H9 (cell line): ENCODE data around the gene SLC30A1. TPM values are rescaled to one million over a fixed set of nuclear protein-coding genes. Genes with fewer than 3 reads are reported as not detected.

Source experiments
- DNase-seq: peaks from one replicate; pipeline ENCODE4 v3.0.0-alpha.2; 2017
- H2AFZ ChIP-seq: one replicate; pipeline ENCODE4 v1.6.1; 2013; ENCODE audit warnings: mild to moderate bottlenecking, low read length, control low read depth, moderate library complexity
- H2AK5ac ChIP-seq: 2 replicates; pipeline ENCODE4 v1.6.1; 2013; ENCODE audit warnings: low read length, control low read depth, mixed read lengths; ENCODE audit not compliant: insufficient read length
- H2BK120ac ChIP-seq: one replicate; pipeline ENCODE4 v1.6.1; 2013; ENCODE audit warnings: low read depth, mild to moderate bottlenecking, low read length, control low read depth, inconsistent platforms; ENCODE audit not compliant: poor library complexity, severe bottlenecking
- H2BK12ac ChIP-seq: 2 replicates; pipeline ENCODE4 v1.6.1; 2013; ENCODE audit warnings: low read length, control low read depth, mixed read lengths, low read depth; ENCODE audit not compliant: insufficient read length
- H2BK15ac ChIP-seq: 2 replicates; pipeline ENCODE4 v1.6.1; 2013; ENCODE audit warnings: low read depth, low read length, control low read depth
- H2BK20ac ChIP-seq: one replicate; pipeline ENCODE4 v1.6.1; 2013; ENCODE audit warnings: low read depth, mild to moderate bottlenecking, low read length, control low read depth, inconsistent platforms; ENCODE audit not compliant: poor library complexity, severe bottlenecking
- H2BK5ac ChIP-seq: 2 replicates; pipeline ENCODE4 v1.6.1; 2013; ENCODE audit warnings: low read length, control low read depth, mixed read lengths; ENCODE audit not compliant: insufficient read length
- H3K14ac ChIP-seq: 2 replicates; pipeline ENCODE4 v1.6.1; 2013; ENCODE audit warnings: low read length, control low read depth; ENCODE audit not compliant: insufficient read depth
- H3K18ac ChIP-seq: 2 replicates; pipeline ENCODE4 v1.6.1; 2013; ENCODE audit warnings: low read depth, mild to moderate bottlenecking, mixed read lengths, low read length, control low read depth; ENCODE audit not compliant: insufficient read length
- H3K23ac ChIP-seq: 2 replicates; pipeline ENCODE4 v1.6.1; 2013; ENCODE audit warnings: low read length, control low read depth, mixed read lengths, low read depth; ENCODE audit not compliant: insufficient read length
- H3K23me2 ChIP-seq: 2 replicates; pipeline ENCODE4 v1.6.1; 2013; ENCODE audit warnings: low read depth, mild to moderate bottlenecking, mixed read lengths, low read length, control low read depth; ENCODE audit not compliant: insufficient read length, poor library complexity, severe bottlenecking
- H3K27ac ChIP-seq: 2 replicates; pipeline ENCODE4 v1.5.1; 2013; ENCODE audit warnings: low read length, control low read depth, mixed read lengths, low read depth; ENCODE audit not compliant: insufficient read length
- H3K27me3 ChIP-seq: 2 replicates; pipeline ENCODE4 v1.6.1; 2013; ENCODE audit warnings: low read length, control low read depth, inconsistent platforms; ENCODE audit not compliant: insufficient read depth
- H3K4ac ChIP-seq: 2 replicates; pipeline ENCODE4 v1.6.1; 2013; ENCODE audit warnings: low read depth, mild to moderate bottlenecking, control low read depth, inconsistent platforms, low read length, moderate library complexity
- H3K4me1 ChIP-seq: 2 replicates; pipeline ENCODE4 v1.6.1; 2013; ENCODE audit warnings: low read length, control low read depth, inconsistent platforms; ENCODE audit not compliant: insufficient read depth
- H3K4me2 ChIP-seq: 2 replicates; pipeline ENCODE4 v1.6.1; 2013; ENCODE audit warnings: low read length, control low read depth, mixed read lengths; ENCODE audit not compliant: insufficient read length, insufficient read depth
- H3K56ac ChIP-seq: 2 replicates; pipeline ENCODE4 v1.6.1; 2013; ENCODE audit warnings: low read depth, mild to moderate bottlenecking, mixed read lengths, low read length, control low read depth; ENCODE audit not compliant: insufficient read length
- H3K79me1 ChIP-seq: 2 replicates; pipeline ENCODE4 v1.6.1; 2013; ENCODE audit warnings: low read depth, mild to moderate bottlenecking, moderate library complexity, low read length, control low read depth, inconsistent platforms; ENCODE audit not compliant: insufficient read depth, poor library complexity, severe bottlenecking
- H3K79me2 ChIP-seq: 2 replicates; pipeline ENCODE4 v1.6.1; 2013; ENCODE audit warnings: low read length, control low read depth, inconsistent platforms; ENCODE audit not compliant: insufficient read depth
- H3K9ac ChIP-seq: 2 replicates; pipeline ENCODE4 v1.6.1; 2013; ENCODE audit warnings: low read length, control low read depth, mixed read lengths; ENCODE audit not compliant: insufficient read length; ENCODE audit errors: extremely low read depth
- H3K9me3 ChIP-seq: one replicate; pipeline ENCODE4 v1.6.1; 2013; ENCODE audit warnings: low read depth, low read length, inconsistent platforms; ENCODE audit not compliant: control insufficient read depth
- H3T11ph ChIP-seq: one replicate; pipeline ENCODE4 v1.6.1; 2013; ENCODE audit warnings: mild to moderate bottlenecking, low read length, control low read depth, inconsistent platforms
- H4K20me1 ChIP-seq: one replicate; pipeline ENCODE4 v1.6.1; 2013; ENCODE audit not compliant: control insufficient read depth, insufficient read length, insufficient read depth
- H4K5ac ChIP-seq: 2 replicates; pipeline ENCODE4 v1.6.1; 2013; ENCODE audit warnings: low read depth, mild to moderate bottlenecking, mixed read lengths, low read length, control low read depth; ENCODE audit not compliant: insufficient read length
- H4K8ac ChIP-seq: replicated peaks from 2 replicates; pipeline ENCODE4 v1.6.1; 2013; ENCODE audit warnings: low read length, control low read depth, mixed read lengths, low read depth; ENCODE audit not compliant: insufficient read length
- H4K91ac ChIP-seq: 2 replicates; pipeline ENCODE4 v1.6.1; 2013; ENCODE audit warnings: low read depth, mild to moderate bottlenecking, moderate library complexity, mixed read lengths, low read length, control low read depth; ENCODE audit not compliant: insufficient read length
- H3K27ac Mint-ChIP-seq, 3 experiments: 2 replicates in 2 of 3; 3 replicates in 1 of 3; pipeline ENCODE4 v1.8.0; 2020 to 2021; ENCODE audit warnings: mixed read lengths in 3 of 3, mild to moderate bottlenecking in 1 of 3, moderate library complexity in 1 of 3
- H3K27me3 Mint-ChIP-seq: 2 replicates; pipeline ENCODE4 v1.8.0; 2021; ENCODE audit warnings: low read depth, mild to moderate bottlenecking, moderate library complexity, mixed read lengths
- H3K36me3 Mint-ChIP-seq, 3 experiments: 2 replicates in 2 of 3; 3 replicates in 1 of 3; pipeline ENCODE4 v1.8.0; 2020 to 2021; ENCODE audit warnings: low read depth in 3 of 3, mixed read lengths in 3 of 3; ENCODE audit not compliant: insufficient read depth in 1 of 3
- H3K4me1 Mint-ChIP-seq, 2 experiments: 2 replicates each; pipeline ENCODE4 v1.8.0; 2020; ENCODE audit warnings: mixed read lengths in 2 of 2
- H3K4me3 Mint-ChIP-seq, 2 experiments: 2 replicates in 1 of 2; 3 replicates in 1 of 2; pipeline ENCODE4 v1.8.0; 2020 to 2021; ENCODE audit warnings: mild to moderate bottlenecking in 2 of 2, mixed read lengths in 2 of 2, moderate library complexity in 1 of 2
- H3K9me3 Mint-ChIP-seq, 2 experiments: 2 replicates in 1 of 2; 3 replicates in 1 of 2; pipeline ENCODE4 v1.8.0; 2020; ENCODE audit warnings: mild to moderate bottlenecking in 2 of 2, mixed read lengths in 2 of 2, moderate library complexity in 1 of 2
- CTCF ChIP-seq: fragments of 200-600 bp; sonication (generic); conservative IDR thresholded peaks from 3 replicates; pipeline ENCODE4 v1.8.0; 2021; ENCODE audit warnings: antibody characterized with exemption, mild to moderate bottlenecking
- WGBS: extraction: QIAGEN DNeasy Blood & Tissue Kit; methylation state at CpG from one replicate; pipeline ENCODE4 v1.1.7; 2013; ENCODE audit warnings: missing lambda C conversion rate, low lambda C conversion rate, mixed read lengths; ENCODE audit not compliant: insufficient read length; ENCODE audit errors: extremely low coverage; 5-methylcytosine and 5-hydroxymethylcytosine counted together
- total RNA-seq: library from RNA; stranded (reverse); gene quantifications from 2 replicates; pipeline ENCODE4 v1.2.1, GENCODE V29; 2021

Gene SLC30A1
- total RNA-seq, 1 experiment from 2014 or later: 17.1 TPM

GRCh38 chr1:211551638-211552460 is 27.1 kb downstream of the SLC30A1 start:
- no peaks in the 10 kb centered on the region for H3K79me1 ChIP-seq
- H2BK5ac ChIP-seq: no peak overlapping the region
- no peak overlapping the region for H2BK20ac ChIP-seq
- no peaks in the 10 kb centered on the region for H3K23me2 ChIP-seq
- Mint-ChIP-seq H3K9me3 (no peaks in the 10 kb centered on the region), H3K27me3 (no peaks in the 10 kb centered on the region; the same call in 1 of the 2 replicates), H3K27ac (no peak overlapping the region), H3K4me3 (no peak overlapping the region), H3K4me1 (no peaks in the 10 kb centered on the region; a peak in 1 of 4 replicates), H3K36me3 (no peaks in the 10 kb centered on the region)
- no peak overlapping the region for H3K56ac ChIP-seq
- H4K8ac ChIP-seq: no peak overlapping the region
- no peaks in the 10 kb centered on the region for H3K79me2 ChIP-seq
- H3K4me1 ChIP-seq: no peaks in the 10 kb centered on the region
- no peak overlapping the region for H4K91ac ChIP-seq
- H2BK15ac ChIP-seq: no peak overlapping the region
- no peak overlapping the region for H3K4me2 ChIP-seq
- H4K5ac ChIP-seq: no peak overlapping the region
- H3K23ac ChIP-seq: no peak overlapping the region
- no CpG with 5 or more reads among the region's 12 CpGs for WGBS
- no peaks in the 10 kb centered on the region for H3K9me3 ChIP-seq
- no peak overlapping the region for H2BK12ac ChIP-seq
- no peak overlapping the region for H3K9ac ChIP-seq
- H3T11ph ChIP-seq: no peak overlapping the region
- no peak overlapping the region for H3K14ac ChIP-seq
- H3K4ac ChIP-seq: no peak overlapping the region
- no peak overlapping the region for H3K18ac ChIP-seq
- no peak overlapping the region for H2AFZ ChIP-seq
- H3K27me3 ChIP-seq: no peaks in the 10 kb centered on the region
- no peak for TF ChIP-seq CTCF
- H3K27ac ChIP-seq: no peak overlapping the region
- H2BK120ac ChIP-seq: no peak overlapping the region
- no peak overlapping the region for H2AK5ac ChIP-seq
- no peak for DNase-seq
- H4K20me1 ChIP-seq: no peaks in the 10 kb centered on the region
